Fibroblast of pulmonary artery (primary cell): Measurements from ENCODE around the gene RAB22A.
"Not testable (repeated sequence)": the region's sequence is repeated elsewhere in the genome, so short reads cannot be mapped to it uniquely, and the experiment has no call there.

Experiments used
- DNase-seq: peaks from one replicate; pipeline ENCODE4 v3.0.0-alpha.2; 2010; ENCODE audit warnings: low read depth
- H3K4me3 ChIP-seq: replicated peaks from 2 replicates; pipeline ENCODE4 v1.5.1; 2011; ENCODE audit warnings: low read depth, mild to moderate bottlenecking, control low read depth, low read length, moderate library complexity
- TF ChIP-seq, protein P1 (sequence below): IDR thresholded peaks from 2 replicates; pipeline ENCODE4 v1.5.1; 2011; ENCODE audit warnings: mild to moderate bottlenecking, control low read depth, low read length, inconsistent platforms; ENCODE audit errors: missing control alignments

RAB22A gene

DNA sequence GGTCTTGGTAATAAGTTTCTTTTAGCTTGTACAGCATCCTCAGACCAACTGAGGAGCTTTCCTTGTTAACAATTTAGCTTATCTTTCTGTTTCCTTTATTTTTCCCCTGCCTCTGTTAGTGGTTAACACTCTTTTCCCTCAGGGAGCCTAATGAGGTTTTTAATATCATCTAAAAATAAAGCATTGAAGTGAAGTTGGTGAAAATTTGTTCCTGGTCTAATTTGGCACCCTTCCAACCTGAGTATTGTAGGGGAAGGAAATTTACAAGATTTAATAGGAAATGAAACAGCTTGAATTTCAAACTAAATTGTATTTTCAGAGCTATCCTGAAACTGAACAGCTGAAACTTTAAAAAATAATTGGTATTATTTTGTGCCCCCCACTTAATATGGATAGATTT, 51.4 kb downstream of the RAB22A start:
- TF ChIP-seq, protein P1, sequence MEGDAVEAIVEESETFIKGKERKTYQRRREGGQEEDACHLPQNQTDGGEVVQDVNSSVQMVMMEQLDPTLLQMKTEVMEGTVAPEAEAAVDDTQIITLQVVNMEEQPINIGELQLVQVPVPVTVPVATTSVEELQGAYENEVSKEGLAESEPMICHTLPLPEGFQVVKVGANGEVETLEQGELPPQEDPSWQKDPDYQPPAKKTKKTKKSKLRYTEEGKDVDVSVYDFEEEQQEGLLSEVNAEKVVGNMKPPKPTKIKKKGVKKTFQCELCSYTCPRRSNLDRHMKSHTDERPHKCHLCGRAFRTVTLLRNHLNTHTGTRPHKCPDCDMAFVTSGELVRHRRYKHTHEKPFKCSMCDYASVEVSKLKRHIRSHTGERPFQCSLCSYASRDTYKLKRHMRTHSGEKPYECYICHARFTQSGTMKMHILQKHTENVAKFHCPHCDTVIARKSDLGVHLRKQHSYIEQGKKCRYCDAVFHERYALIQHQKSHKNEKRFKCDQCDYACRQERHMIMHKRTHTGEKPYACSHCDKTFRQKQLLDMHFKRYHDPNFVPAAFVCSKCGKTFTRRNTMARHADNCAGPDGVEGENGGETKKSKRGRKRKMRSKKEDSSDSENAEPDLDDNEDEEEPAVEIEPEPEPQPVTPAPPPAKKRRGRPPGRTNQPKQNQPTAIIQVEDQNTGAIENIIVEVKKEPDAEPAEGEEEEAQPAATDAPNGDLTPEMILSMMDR = no peak
- no peak overlapping the region for H3K4me3 ChIP-seq
- no peak for DNase-seq

DNA sequence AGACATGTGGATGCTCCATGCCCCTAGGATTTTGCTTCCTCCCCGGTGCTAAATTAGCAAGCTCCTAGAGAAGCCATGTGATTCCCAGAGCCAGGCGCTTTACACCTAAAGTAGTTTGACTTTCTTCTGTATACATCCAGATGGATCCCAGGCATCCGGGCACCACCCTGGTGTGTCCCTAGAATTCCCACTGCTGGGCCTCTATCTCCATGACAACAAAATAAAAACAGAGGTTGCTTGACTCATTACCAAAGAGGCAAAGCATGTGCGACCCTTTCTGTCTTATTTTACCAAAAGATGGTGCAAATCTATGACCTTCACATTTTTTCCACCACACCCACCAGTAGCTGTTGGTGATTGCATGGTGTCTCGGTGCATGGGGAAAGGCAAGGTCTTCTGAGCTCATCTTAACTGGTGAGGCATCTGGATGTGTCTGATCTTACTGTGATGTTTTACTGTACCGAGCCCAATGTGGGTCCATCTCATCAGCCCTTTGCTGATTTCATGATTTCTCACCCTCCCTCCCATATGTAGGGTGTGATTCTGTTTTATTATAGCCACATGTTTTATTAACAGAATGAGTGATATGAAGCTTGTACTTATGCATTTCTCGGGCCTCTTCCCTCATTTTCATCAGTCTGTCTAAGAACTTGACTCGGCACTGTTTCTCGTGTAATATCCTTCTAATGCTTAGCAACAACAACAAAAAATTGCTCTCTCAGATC, 52.1 kb downstream of the RAB22A start:
- no peak overlapping the region for H3K4me3 ChIP-seq
- peak; percentile 68 for DNase-seq
- TF ChIP-seq, protein P1 = no peak

- TF ChIP-seq, protein P1 = no peak
- H3K4me3 ChIP-seq = no peak overlapping the region
- DNase-seq = no peak
Measured at GRCh38 chr20:58362206-58362516, 52.6 kb downstream of the RAB22A start.

DNA sequence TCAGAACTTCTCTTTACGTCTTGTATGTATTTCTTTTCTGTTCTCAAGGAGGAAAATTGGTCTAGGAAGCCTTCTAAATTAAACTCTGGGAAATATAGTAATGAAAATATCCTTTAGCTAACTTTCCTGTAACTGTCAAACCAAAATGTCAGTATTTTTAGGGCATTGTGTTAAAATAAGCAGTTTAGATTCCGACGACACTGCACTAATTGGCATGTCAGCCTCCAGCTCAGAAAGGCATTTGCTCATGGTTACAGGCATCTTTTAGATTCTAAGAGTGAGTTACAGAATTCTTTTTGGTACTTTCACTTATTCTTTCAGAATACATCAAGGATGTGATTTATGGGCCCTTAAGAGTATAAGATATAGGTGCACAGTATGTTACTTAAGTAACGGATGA, 53.5 kb downstream of the RAB22A start:
- no peak overlapping the region for H3K4me3 ChIP-seq
- TF ChIP-seq, protein P1 = no peak
- DNase-seq = no peak

DNA sequence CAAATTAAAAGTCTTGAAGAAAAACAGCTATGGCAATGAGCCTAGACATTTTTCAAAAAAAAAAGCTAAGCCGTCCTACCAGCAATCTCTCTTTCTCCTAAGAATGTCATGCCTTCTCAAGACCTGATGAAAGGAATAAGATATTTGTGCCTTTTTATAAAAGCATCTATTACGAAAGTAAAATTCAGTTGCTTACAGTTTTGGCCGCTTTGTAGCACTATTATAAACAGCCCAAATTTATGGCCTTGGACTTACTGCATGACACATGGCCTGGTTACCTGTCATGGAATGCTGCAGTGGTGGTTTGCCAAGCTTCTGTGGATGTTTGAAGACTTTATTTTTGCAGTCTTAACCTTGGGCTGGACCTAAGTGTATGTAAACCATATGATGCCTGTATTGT, 57.4 kb downstream of the RAB22A start:
- DNase-seq = no peak
- H3K4me3 ChIP-seq = no peak overlapping the region
- TF ChIP-seq, protein P1 = no peak

GRCh38 chr20:58372806-58373205, 63.3 kb downstream of the RAB22A start:
- no peak for DNase-seq
- TF ChIP-seq, protein P1 = no peak
- H3K4me3 ChIP-seq = no peak overlapping the region

GRCh38 chr20:58373296-58373695, 63.8 kb downstream of the RAB22A start:
- H3K4me3 ChIP-seq, DNase-seq: not testable (repeated sequence)
